Stomach smooth muscle (tissue), 2 donors: ENCODE results near the gene TAX1BP1.

Source experiments
- H3K27ac ChIP-seq: one replicate; pipeline ENCODE4 v1.7.0; 2013; ENCODE audit warnings: mild to moderate bottlenecking, low read length, inconsistent platforms
- H3K27me3 ChIP-seq, 2 donors: one replicate each; pipeline ENCODE4 v1.7.0; 2013; ENCODE audit warnings: low read length in 2 of 2; ENCODE audit not compliant: insufficient read depth in 2 of 2, control insufficient read depth in 1 of 2
- H3K36me3 ChIP-seq, 2 donors: one replicate each; pipeline ENCODE4 v1.7.0; 2013; ENCODE audit warnings: low read length in 2 of 2; ENCODE audit not compliant: control insufficient read depth in 2 of 2, insufficient read depth in 2 of 2
- H3K4me1 ChIP-seq: one replicate; pipeline ENCODE4 v1.7.0; 2013; ENCODE audit warnings: low read length; ENCODE audit not compliant: control insufficient read depth, insufficient read depth
- H3K4me3 ChIP-seq, 2 donors: one replicate each; pipeline ENCODE4 v1.7.0; 2013; ENCODE audit warnings: low read length in 2 of 2
- H3K9ac ChIP-seq, 2 donors: one replicate each; pipeline ENCODE4 v1.7.0; 2013; ENCODE audit warnings: low read length in 2 of 2, mild to moderate bottlenecking in 1 of 2
- H3K9me3 ChIP-seq, 2 donors: one replicate each; pipeline ENCODE4 v1.7.0; 2013; ENCODE audit warnings: low read length in 2 of 2; ENCODE audit not compliant: control insufficient read depth in 2 of 2
- donor health status: healthy.
- donor health status: Pancreatic carcinoma.

The TAX1BP1 gene

GRCh38 chr7:27756298-27756697 is 16.3 kb downstream of the TAX1BP1 start:
- no peaks in the 10 kb centered on the region for H3K27me3 ChIP-seq
- H3K4me3 ChIP-seq = no peak overlapping the region
- H3K9me3 ChIP-seq = no peaks in the 10 kb centered on the region
- no peaks in the 10 kb centered on the region for H3K4me1 ChIP-seq
- no peak overlapping the region for H3K27ac ChIP-seq
- H3K36me3 ChIP-seq = peaks cover 0 to 9% of the 10 kb centered on the region in 2 donors
- H3K9ac ChIP-seq = no peak overlapping the region

- H3K9ac ChIP-seq = no peak overlapping the region
- H3K27ac ChIP-seq = no peak overlapping the region
- H3K9me3 ChIP-seq = no peaks in the 10 kb centered on the region
- H3K4me1 ChIP-seq = no peaks in the 10 kb centered on the region
- no peak overlapping the region for H3K4me3 ChIP-seq
- no peaks in the 10 kb centered on the region for H3K27me3 ChIP-seq
- peaks cover 0 to 13% of the 10 kb centered on the region in 2 donors for H3K36me3 ChIP-seq
These were observed 19.5 kb downstream of the TAX1BP1 start for GRCh38 chr7:27759491-27759890.

GRCh38 chr7:27762062-27762461 is 22.1 kb downstream of the TAX1BP1 start:
- Histone ChIP-seq H3K4me1 (no peaks in the 10 kb centered on the region), H3K27me3 (no peaks in the 10 kb centered on the region), H3K4me3 (no peak overlapping the region), H3K27ac (no peak overlapping the region), H3K9me3 (no peaks in the 10 kb centered on the region), H3K36me3 (peaks cover 5 to 10% of the 10 kb centered on the region in 2 donors), H3K9ac (no peak overlapping the region)

DNA sequence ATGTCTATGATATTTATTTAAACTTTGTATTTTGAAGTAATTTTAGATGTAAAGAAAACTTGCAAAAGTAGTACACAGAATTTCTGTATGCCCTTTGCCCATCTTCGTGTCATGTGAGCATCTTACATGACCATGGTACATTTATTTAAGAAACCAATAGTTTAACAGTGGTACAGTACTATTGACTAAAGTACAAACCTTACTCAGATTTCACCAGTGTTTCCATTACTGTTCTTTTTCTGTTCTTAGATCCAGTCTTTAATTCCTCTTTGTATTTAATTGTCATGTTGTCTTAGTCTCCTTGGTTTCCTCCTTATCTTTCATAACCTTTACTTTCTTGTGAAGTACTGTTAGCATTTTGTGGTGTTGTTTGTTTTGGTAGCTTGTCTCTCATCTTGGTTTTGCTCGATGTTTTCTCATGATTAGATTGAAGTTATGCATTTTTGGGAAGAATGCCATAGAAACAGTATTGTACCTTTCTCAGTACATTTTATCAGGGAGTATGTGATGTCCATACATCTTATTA is 24.1 kb downstream of the TAX1BP1 start:
- Histone ChIP-seq H3K27me3 (no peaks in the 10 kb centered on the region), H3K36me3 (peaks cover 5 to 7% of the 10 kb centered on the region in 2 donors), H3K9me3 (no peaks in the 10 kb centered on the region), H3K9ac (no peak overlapping the region), H3K4me3 (no peak overlapping the region), H3K27ac (no peak overlapping the region), H3K4me1 (no peaks in the 10 kb centered on the region)

- Histone ChIP-seq H3K4me1 (no peaks in the 10 kb centered on the region), H3K9me3 (no peaks in the 10 kb centered on the region), H3K9ac (no peak overlapping the region), H3K36me3 (peaks cover 8 to 15% of the 10 kb centered on the region in 2 donors), H3K4me3 (no peak overlapping the region), H3K27ac (no peak overlapping the region), H3K27me3 (no peaks in the 10 kb centered on the region)
These were observed 25.9 kb downstream of the TAX1BP1 start for GRCh38 chr7:27765841-27766240.

- Histone ChIP-seq H3K9ac (no peak overlapping the region), H3K9me3 (no peaks in the 10 kb centered on the region), H3K36me3 (peaks cover 8 to 11% of the 10 kb centered on the region in 2 donors), H3K27ac (no peak overlapping the region), H3K4me3 (no peak overlapping the region), H3K4me1 (no peaks in the 10 kb centered on the region), H3K27me3 (no peaks in the 10 kb centered on the region)
These were observed 27.4 kb downstream of the TAX1BP1 start for GRCh38 chr7:27767374-27767773.

DNA sequence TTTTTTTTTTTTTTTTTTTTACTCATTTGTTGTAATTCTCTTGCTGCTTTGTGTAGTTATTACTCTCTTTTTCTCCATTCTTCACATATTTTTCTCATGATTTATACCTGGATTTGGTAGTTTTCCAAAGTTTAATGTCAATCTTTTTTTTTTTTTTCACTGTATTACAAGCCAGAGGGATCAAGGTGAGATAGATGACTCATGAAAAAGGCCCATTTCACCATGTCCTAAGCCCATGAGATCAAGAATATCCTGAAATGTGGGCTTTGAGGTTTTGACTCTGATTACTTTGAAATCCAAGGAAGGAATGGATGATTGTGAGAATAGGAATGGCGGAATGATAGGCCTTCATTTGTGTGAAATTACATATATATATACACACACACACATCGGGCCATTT is 31.1 kb downstream of the TAX1BP1 start:
- no peak overlapping the region for H3K4me3 ChIP-seq
- no peak overlapping the region for H3K9ac ChIP-seq
- no peaks in the 10 kb centered on the region for H3K27me3 ChIP-seq
- H3K36me3 ChIP-seq = peaks cover 5 to 8% of the 10 kb centered on the region in 2 donors
- H3K4me1 ChIP-seq = no peaks in the 10 kb centered on the region
- no peak overlapping the region for H3K27ac ChIP-seq
- H3K9me3 ChIP-seq = no peaks in the 10 kb centered on the region

DNA sequence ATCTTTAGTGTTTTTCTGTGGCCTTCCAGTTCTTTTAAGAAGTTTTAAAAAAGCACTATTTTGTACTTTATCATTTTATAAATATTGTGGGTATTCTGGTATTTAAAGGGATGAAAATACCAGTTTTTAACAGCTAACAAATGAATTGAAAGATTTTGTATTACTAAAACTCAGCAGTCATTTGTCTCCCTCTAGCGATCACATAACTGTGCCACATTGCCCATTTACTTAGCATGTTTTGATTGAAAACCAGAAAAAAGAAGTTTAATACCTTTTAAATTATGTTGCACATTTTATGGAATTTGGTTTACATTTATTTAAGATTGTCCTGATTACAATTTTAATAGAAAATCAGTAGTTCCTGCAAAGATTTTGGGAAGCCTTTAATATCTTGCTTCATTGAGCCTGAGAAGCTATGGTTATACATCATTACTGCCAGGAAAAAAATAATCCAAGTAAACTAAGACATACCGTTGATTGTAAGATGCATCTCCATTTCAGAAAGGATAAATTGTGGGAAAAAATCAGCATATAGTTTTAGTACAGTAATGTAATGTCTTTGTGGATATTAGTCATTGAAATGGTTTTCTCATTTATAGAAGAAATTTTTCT is 34.9 kb downstream of the TAX1BP1 start:
- H3K9me3 ChIP-seq = no peaks in the 10 kb centered on the region
- H3K27ac ChIP-seq = no peak overlapping the region
- H3K4me1 ChIP-seq = no peaks in the 10 kb centered on the region
- no peaks in the 10 kb centered on the region for H3K27me3 ChIP-seq
- no peak overlapping the region for H3K4me3 ChIP-seq
- no peak overlapping the region for H3K9ac ChIP-seq
- peaks cover 2 to 5% of the 10 kb centered on the region in 2 donors for H3K36me3 ChIP-seq

- Histone ChIP-seq H3K9ac (no peak overlapping the region), H3K4me1 (no peaks in the 10 kb centered on the region), H3K4me3 (no peak overlapping the region), H3K9me3 (no peaks in the 10 kb centered on the region), H3K27me3 (no peaks in the 10 kb centered on the region), H3K36me3 (no peaks in the 10 kb centered on the region), H3K27ac (no peak overlapping the region)
These were observed 35.8 kb downstream of the TAX1BP1 start for GRCh38 chr7:27775782-27776181.

- Histone ChIP-seq H3K4me1 (no peaks in the 10 kb centered on the region), H3K9ac (no peak overlapping the region), H3K27ac (no peak overlapping the region), H3K9me3 (no peaks in the 10 kb centered on the region), H3K4me3 (no peak overlapping the region), H3K27me3 (no peaks in the 10 kb centered on the region), H3K36me3 (no peaks in the 10 kb centered on the region)
These were observed 37.7 kb downstream of the TAX1BP1 start for GRCh38 chr7:27777662-27778061.

GRCh38 chr7:27779873-27780272 is 39.9 kb downstream of the TAX1BP1 start:
- Histone ChIP-seq H3K4me1 (no peaks in the 10 kb centered on the region), H3K9ac (no peak overlapping the region), H3K36me3 (no peaks in the 10 kb centered on the region), H3K27ac (no peak overlapping the region), H3K27me3 (no peaks in the 10 kb centered on the region), H3K4me3 (no peak overlapping the region), H3K9me3 (no peaks in the 10 kb centered on the region)
